Colon (tissue), 2 donors: ENCODE results near the gene TSC22D1.

ENCODE experiments used
- FAIRE-seq: peaks from 2 replicates; lab custom pipeline; 2012; peaks lifted over from hg19 to GRCh38; lab: Jason Lieb, UNC
- donor health status: control.
- donor health status: control.

The TSC22D1 gene

GRCh38 chr13:44382635-44383145 is 193.4 kb downstream of the TSC22D1 start:
- no peak for FAIRE-seq
